NB4 (cell line): ENCODE measurements around the gene PSME4.
"Not testable (repeated sequence)": the region's sequence is repeated elsewhere in the genome, so short reads cannot be mapped to it uniquely, and the experiment has no call there.

Experiments used
- CTCF ChIP-seq: IDR thresholded peaks from one replicate; pipeline ENCODE4 v1.5.1; 2012; ENCODE audit warnings: low read depth, low read length
- MAX ChIP-seq: IDR thresholded peaks from 2 replicates; pipeline ENCODE4 v1.6.1; 2011; ENCODE audit warnings: low read depth, low read length
- MYC ChIP-seq: IDR thresholded peaks from 2 replicates; pipeline ENCODE4 v1.6.1; 2011; ENCODE audit warnings: low read depth, low read length
- POLR2A ChIP-seq: IDR thresholded peaks from 2 replicates; pipeline ENCODE4 v1.6.1; 2011; ENCODE audit warnings: mild to moderate bottlenecking; ENCODE audit not compliant: insufficient read length; ENCODE audit errors: extremely low read depth

GRCh38 chr2:53961478-53962216 is 9.1 kb downstream of the PSME4 start:
- not testable (repeated sequence) for TF ChIP-seq CTCF, POLR2A, MAX, MYC
